Measurements from ENCODE around the gene CRYZL1.

The CRYZL1 gene

GRCh38 chr21:33551664-33552063 lies 89.9 kb downstream of the CRYZL1 start:
- Histone ChIP-seq H2BK5ac (ENCODE audit: low read depth, low read length, poor library complexity, severe bottlenecking) (no peak overlapping the region), H4K8ac (ENCODE audit: low read length) (no peak overlapping the region), H3K9me3 (ENCODE audit: control insufficient read depth, low read length) (no peaks in the 10 kb centered on the region), H3K23ac (ENCODE audit: low read length in 2 of 2) (no peak overlapping the region), H3K14ac (ENCODE audit: low read length in 2 of 2) (no peak overlapping the region), H3K4me2 (ENCODE audit: low read length, poor library complexity, severe bottlenecking) (no peak overlapping the region), H3K36me3 (ENCODE audit: control insufficient read depth in 1 of 2, insufficient read depth in 2 of 2, low read depth in 1 of 2, low read length in 2 of 2) (peaks cover 54 to 93% of the 10 kb centered on the region in 2 experiments), H3K4me1 (ENCODE audit: control insufficient read depth, insufficient read depth, low read depth, low read length) (peaks cover 4% of the 10 kb centered on the region), H3K27me3 (ENCODE audit: control insufficient read depth in 1 of 2, insufficient read depth in 1 of 2, low read length in 2 of 2) (no peaks in the 10 kb centered on the region), H3K27ac (ENCODE audit: low read length, poor library complexity, severe bottlenecking) (no peak overlapping the region), H2AFZ (ENCODE audit: low read depth, low read length) (no peak overlapping the region), H2BK15ac (ENCODE audit: low read depth, poor library complexity, severe bottlenecking) (no peak overlapping the region), H3K79me1 (replicated peaks; ENCODE audit: low read length, poor library complexity, severe bottlenecking) (peaks cover 1% of the 10 kb centered on the region), H3K4me3 (ENCODE audit: insufficient read depth in 1 of 2, low read depth in 1 of 2, low read length in 2 of 2) (no peak overlapping the region), H3K18ac (ENCODE audit: low read depth in 1 of 2, low read length in 2 of 2) (no peak overlapping the region), H3K4ac (ENCODE audit: low read depth in 1 of 2, low read length in 2 of 2) (no peak overlapping the region), H2BK120ac (ENCODE audit: low read depth, low read length) (no peak overlapping the region), H4K91ac (ENCODE audit: low read length) (no peak overlapping the region), H3K9ac (ENCODE audit: low read length) (no peak overlapping the region), H2AK5ac (ENCODE audit: low read length, severe bottlenecking) (no peak overlapping the region), H2BK12ac (ENCODE audit: low read length in 2 of 2) (no peak overlapping the region)
- DNase-seq, result no peak
- WGBS, result 100% methylated on average over 2 of the region's 2 CpGs

- Histone ChIP-seq H3K27ac (ENCODE audit: low read length, poor library complexity, severe bottlenecking) (no peak overlapping the region), H3K4me2 (ENCODE audit: low read length, poor library complexity, severe bottlenecking) (no peak overlapping the region), H3K4me3 (ENCODE audit: insufficient read depth in 1 of 2, low read depth in 1 of 2, low read length in 2 of 2) (no peak overlapping the region), H3K18ac (ENCODE audit: low read depth in 1 of 2, low read length in 2 of 2) (no peak overlapping the region), H3K23ac (ENCODE audit: low read length in 2 of 2) (no peak overlapping the region), H2AK5ac (ENCODE audit: low read length, severe bottlenecking) (no peak overlapping the region), H3K36me3 (ENCODE audit: control insufficient read depth in 1 of 2, insufficient read depth in 2 of 2, low read depth in 1 of 2, low read length in 2 of 2) (peaks cover 54 to 94% of the 10 kb centered on the region in 2 experiments), H3K9me3 (ENCODE audit: control insufficient read depth, low read length) (no peaks in the 10 kb centered on the region), H2AFZ (ENCODE audit: low read depth, low read length) (no peak overlapping the region), H3K9ac (ENCODE audit: low read length) (no peak overlapping the region), H3K27me3 (ENCODE audit: control insufficient read depth in 1 of 2, insufficient read depth in 1 of 2, low read length in 2 of 2) (no peaks in the 10 kb centered on the region), H2BK12ac (ENCODE audit: low read length in 2 of 2) (no peak overlapping the region), H2BK15ac (ENCODE audit: low read depth, poor library complexity, severe bottlenecking) (no peak overlapping the region), H3K79me1 (replicated peaks; ENCODE audit: low read length, poor library complexity, severe bottlenecking) (peaks cover 1% of the 10 kb centered on the region), H4K8ac (ENCODE audit: low read length) (no peak overlapping the region), H3K4me1 (ENCODE audit: control insufficient read depth, insufficient read depth, low read depth, low read length) (peaks cover 4% of the 10 kb centered on the region), H4K91ac (ENCODE audit: low read length) (no peak overlapping the region), H2BK120ac (ENCODE audit: low read depth, low read length) (no peak overlapping the region), H3K14ac (ENCODE audit: low read length in 2 of 2) (no peak overlapping the region), H2BK5ac (ENCODE audit: low read depth, low read length, poor library complexity, severe bottlenecking) (no peak overlapping the region), H3K4ac (ENCODE audit: low read depth in 1 of 2, low read length in 2 of 2) (no peak overlapping the region)
- no peak for DNase-seq
- 97% methylated on average over 23 of the region's 23 CpGs for WGBS
These were observed 90.5 kb downstream of the CRYZL1 start for GRCh38 chr21:33550772-33551660.

GRCh38 chr21:33549848-33550771 lies 91.4 kb downstream of the CRYZL1 start:
- H4K8ac ChIP-seq (ENCODE audit: low read length), result peak overlapping the region; percentile 33
- H2BK15ac ChIP-seq (ENCODE audit: low read depth, poor library complexity, severe bottlenecking), result no peak overlapping the region
- H3K4me1 ChIP-seq (ENCODE audit: control insufficient read depth, insufficient read depth, low read depth, low read length), result peaks cover 4% of the 10 kb centered on the region
- H2BK5ac ChIP-seq (ENCODE audit: low read depth, low read length, poor library complexity, severe bottlenecking), result no peak overlapping the region
- no peak overlapping the region for H3K23ac ChIP-seq (ENCODE audit: low read length in 2 of 2)
- no peak overlapping the region for H3K4ac ChIP-seq (ENCODE audit: low read depth in 1 of 2, low read length in 2 of 2)
- H3K36me3 ChIP-seq (ENCODE audit: control insufficient read depth in 1 of 2, insufficient read depth in 2 of 2, low read depth in 1 of 2, low read length in 2 of 2), result peaks cover 54 to 84% of the 10 kb centered on the region in 2 experiments
- H3K9me3 ChIP-seq (ENCODE audit: control insufficient read depth, low read length), result no peaks in the 10 kb centered on the region
- no peak overlapping the region for H3K4me2 ChIP-seq (ENCODE audit: low read length, poor library complexity, severe bottlenecking)
- no peak overlapping the region for H3K9ac ChIP-seq (ENCODE audit: low read length)
- no peak overlapping the region for H3K14ac ChIP-seq (ENCODE audit: low read length in 2 of 2)
- WGBS, result 99% methylated on average over 19 of the region's 19 CpGs
- H2BK120ac ChIP-seq (ENCODE audit: low read depth, low read length), result no peak overlapping the region
- H2AK5ac ChIP-seq (ENCODE audit: low read length, severe bottlenecking), result no peak overlapping the region
- H2AFZ ChIP-seq (ENCODE audit: low read depth, low read length), result no peak overlapping the region
- no peak for DNase-seq
- no peak overlapping the region for H2BK12ac ChIP-seq (ENCODE audit: low read length in 2 of 2)
- H3K79me1 ChIP-seq (replicated peaks; ENCODE audit: low read length, poor library complexity, severe bottlenecking), result peaks cover 1% of the 10 kb centered on the region
- H4K91ac ChIP-seq (ENCODE audit: low read length), result no peak overlapping the region
- H3K18ac ChIP-seq (ENCODE audit: low read depth in 1 of 2, low read length in 2 of 2), result no peak overlapping the region
- H3K27me3 ChIP-seq (ENCODE audit: control insufficient read depth in 1 of 2, insufficient read depth in 1 of 2, low read length in 2 of 2), result no peaks in the 10 kb centered on the region
- H3K4me3 ChIP-seq (ENCODE audit: insufficient read depth in 1 of 2, low read depth in 1 of 2, low read length in 2 of 2), result no peak overlapping the region
- no peak overlapping the region for H3K27ac ChIP-seq (ENCODE audit: low read length, poor library complexity, severe bottlenecking)

GRCh38 chr21:33546086-33546485 lies 95.5 kb downstream of the CRYZL1 start:
- Histone ChIP-seq H3K4me2 (ENCODE audit: low read length, poor library complexity, severe bottlenecking) (no peak overlapping the region), H2BK5ac (ENCODE audit: low read depth, low read length, poor library complexity, severe bottlenecking) (no peak overlapping the region), H3K9me3 (ENCODE audit: control insufficient read depth, low read length) (no peaks in the 10 kb centered on the region), H4K91ac (ENCODE audit: low read length) (no peak overlapping the region), H4K8ac (ENCODE audit: low read length) (no peak overlapping the region), H3K27ac (ENCODE audit: low read length, poor library complexity, severe bottlenecking) (no peak overlapping the region), H3K4me3 (ENCODE audit: insufficient read depth in 1 of 2, low read depth in 1 of 2, low read length in 2 of 2) (peak overlapping the region in 1 of 2 experiments; percentile 98), H3K9ac (ENCODE audit: low read length) (peak overlapping the region; percentile 100), H2BK120ac (ENCODE audit: low read depth, low read length) (no peak overlapping the region), H2AK5ac (ENCODE audit: low read length, severe bottlenecking) (no peak overlapping the region), H3K79me1 (replicated peaks; ENCODE audit: low read length, poor library complexity, severe bottlenecking) (peaks cover 1% of the 10 kb centered on the region), H2AFZ (ENCODE audit: low read depth, low read length) (no peak overlapping the region), H3K18ac (ENCODE audit: low read depth in 1 of 2, low read length in 2 of 2) (no peak overlapping the region), H3K23ac (ENCODE audit: low read length in 2 of 2) (no peak overlapping the region), H2BK12ac (ENCODE audit: low read length in 2 of 2) (no peak overlapping the region), H2BK15ac (ENCODE audit: low read depth, poor library complexity, severe bottlenecking) (no peak overlapping the region), H3K14ac (ENCODE audit: low read length in 2 of 2) (no peak overlapping the region), H3K4ac (ENCODE audit: low read depth in 1 of 2, low read length in 2 of 2) (no peak overlapping the region), H3K4me1 (ENCODE audit: control insufficient read depth, insufficient read depth, low read depth, low read length) (peaks cover 5% of the 10 kb centered on the region), H3K36me3 (ENCODE audit: control insufficient read depth in 1 of 2, insufficient read depth in 2 of 2, low read depth in 1 of 2, low read length in 2 of 2) (peaks cover 23 to 46% of the 10 kb centered on the region in 2 experiments), H3K27me3 (ENCODE audit: control insufficient read depth in 1 of 2, insufficient read depth in 1 of 2, low read length in 2 of 2) (no peaks in the 10 kb centered on the region)
- no peak for DNase-seq
- 99% methylated on average over 3 of the region's 3 CpGs for WGBS
